Ishikawa (cell line): ENCODE data around the gene NECTIN1.

Source experiments
- CEBPB ChIP-seq: IDR thresholded peaks from 2 replicates; pipeline ENCODE4 v1.6.1; 2012
- CREB1 ChIP-seq: IDR thresholded peaks from 2 replicates; pipeline ENCODE4 v1.6.1; 2012; ENCODE audit warnings: low read depth
- EGR1 ChIP-seq: IDR thresholded peaks from 2 replicates; pipeline ENCODE4 v1.6.1; 2012
- EP300 ChIP-seq: IDR thresholded peaks from 2 replicates; pipeline ENCODE4 v1.6.1; 2012; ENCODE audit warnings: borderline replicate concordance
- FOXM1 ChIP-seq: IDR thresholded peaks from 2 replicates; pipeline ENCODE4 v1.6.1; 2012; ENCODE audit warnings: low read depth, borderline replicate concordance
- NFIC ChIP-seq: IDR thresholded peaks from 2 replicates; pipeline ENCODE4 v1.6.1; 2012
- RAD21 ChIP-seq: IDR thresholded peaks from 2 replicates; pipeline ENCODE4 v1.6.1; 2012; ENCODE audit warnings: low read depth
- REST ChIP-seq: IDR thresholded peaks from 2 replicates; pipeline ENCODE4 v1.6.1; 2012; ENCODE audit warnings: low read depth, mild to moderate bottlenecking
- TAF1 ChIP-seq: IDR thresholded peaks from 2 replicates; pipeline ENCODE4 v1.6.1; 2012; ENCODE audit warnings: low read depth, mild to moderate bottlenecking
- TCF12 ChIP-seq: IDR thresholded peaks from 2 replicates; pipeline ENCODE4 v1.6.1; 2012; ENCODE audit warnings: low read depth
- TEAD4 ChIP-seq: IDR thresholded peaks from 2 replicates; pipeline ENCODE4 v1.6.1; 2012
- YY1 ChIP-seq: IDR thresholded peaks from 2 replicates; pipeline ENCODE4 v1.6.1; 2012; ENCODE audit warnings: low read depth
- ZBTB7A ChIP-seq: IDR thresholded peaks from 2 replicates; pipeline ENCODE4 v1.6.1; 2012; ENCODE audit warnings: low read depth
- TF ChIP-seq, protein P1 (sequence below): IDR thresholded peaks from 2 replicates; pipeline ENCODE4 v1.6.1; 2012
- TF ChIP-seq, protein P2 (sequence below): IDR thresholded peaks from 2 replicates; pipeline ENCODE4 v1.6.1; 2012

NECTIN1 gene

GRCh38 chr11:119676461-119677020 lies 52.5 kb downstream of the NECTIN1 start:
- TF ChIP-seq RAD21: no peak
- TF ChIP-seq ZBTB7A: no peak
- TF ChIP-seq, protein P1, sequence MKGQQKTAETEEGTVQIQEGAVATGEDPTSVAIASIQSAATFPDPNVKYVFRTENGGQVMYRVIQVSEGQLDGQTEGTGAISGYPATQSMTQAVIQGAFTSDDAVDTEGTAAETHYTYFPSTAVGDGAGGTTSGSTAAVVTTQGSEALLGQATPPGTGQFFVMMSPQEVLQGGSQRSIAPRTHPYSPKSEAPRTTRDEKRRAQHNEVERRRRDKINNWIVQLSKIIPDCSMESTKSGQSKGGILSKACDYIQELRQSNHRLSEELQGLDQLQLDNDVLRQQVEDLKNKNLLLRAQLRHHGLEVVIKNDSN: no peak
- no peak for TF ChIP-seq FOXM1
- no peak for TF ChIP-seq YY1
- TF ChIP-seq TEAD4: no peak
- TF ChIP-seq EP300: no peak
- TF ChIP-seq CREB1: no peak
- no peak for TF ChIP-seq CEBPB
- no peak for TF ChIP-seq NFIC

- TF ChIP-seq, protein P2, sequence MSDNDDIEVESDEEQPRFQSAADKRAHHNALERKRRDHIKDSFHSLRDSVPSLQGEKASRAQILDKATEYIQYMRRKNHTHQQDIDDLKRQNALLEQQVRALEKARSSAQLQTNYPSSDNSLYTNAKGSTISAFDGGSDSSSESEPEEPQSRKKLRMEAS: no peak
- TF ChIP-seq EGR1 (no peak), CEBPB (no peak), TAF1 (no peak), EP300 (no peak), ZBTB7A (no peak), CREB1 (no peak), NFIC (no peak), FOXM1 (no peak)
Observed at GRCh38 chr11:119673759-119674336, 55.2 kb downstream of the NECTIN1 start.

DNA sequence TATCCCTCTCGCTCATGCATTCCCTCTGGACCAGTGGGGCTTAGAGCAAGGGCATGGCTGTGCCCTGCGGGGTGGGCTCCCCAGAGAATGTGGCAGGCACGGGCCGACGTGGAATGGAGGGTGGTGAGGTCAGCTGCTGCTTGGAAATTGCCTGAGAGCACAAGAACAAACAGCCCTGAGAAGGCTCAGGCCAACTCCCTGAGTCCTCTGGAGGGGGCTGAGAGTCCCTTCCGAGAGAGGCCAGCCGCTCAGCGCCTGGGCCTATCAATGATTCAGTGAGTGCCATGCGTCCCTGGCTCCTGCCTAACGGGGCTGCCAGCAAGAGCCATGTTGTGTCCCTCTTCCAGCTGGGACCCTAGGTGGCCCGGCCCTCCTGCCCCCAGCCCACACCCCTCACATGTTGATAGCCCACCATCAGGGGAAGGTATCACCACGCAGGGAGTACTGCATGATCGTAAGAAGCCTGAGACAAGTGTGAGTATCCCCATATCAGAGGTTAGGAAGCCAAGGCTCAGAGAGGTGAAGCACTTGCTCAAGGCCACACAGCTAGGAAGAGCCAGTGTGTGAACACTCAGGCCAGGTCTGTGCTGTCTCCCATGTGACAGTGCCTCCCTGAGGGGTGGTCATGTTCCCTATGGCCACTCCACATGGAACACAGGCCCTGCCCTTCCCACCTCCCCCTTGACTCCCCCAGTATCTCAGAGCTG lies 55.8 kb downstream of the NECTIN1 start:
- TF ChIP-seq, protein P1: no peak
- TF ChIP-seq TEAD4: no peak
- TF ChIP-seq FOXM1: no peak

DNA sequence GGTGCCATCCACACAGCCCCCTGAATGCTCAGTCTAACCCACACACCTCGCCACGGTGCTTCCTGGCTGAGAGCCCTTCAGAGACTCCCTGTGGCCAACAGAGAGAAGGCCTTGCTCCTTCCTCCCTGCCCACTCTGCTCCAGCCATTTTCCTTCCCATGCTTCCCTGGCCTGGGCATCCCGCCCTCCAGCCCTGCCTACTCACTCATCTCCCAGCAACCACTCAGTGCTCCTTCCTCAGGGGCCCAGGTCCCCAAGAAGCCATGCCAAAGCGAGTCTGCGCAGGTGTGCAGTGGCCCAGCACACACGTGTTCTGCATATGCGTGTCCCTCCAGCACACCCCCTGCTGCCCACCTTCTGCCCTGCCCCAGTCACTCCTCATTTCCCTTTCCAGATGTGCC lies 56.4 kb downstream of the NECTIN1 start:
- TF ChIP-seq TAF1 (no peak), TEAD4 (no peak), YY1 (no peak), CEBPB (no peak), TCF12 (no peak), ZBTB7A (no peak), RAD21 (no peak), NFIC (no peak), CREB1 (no peak), FOXM1 (no peak), EP300 (no peak), REST (no peak), EGR1 (no peak)
- TF ChIP-seq, protein P2: no peak
- TF ChIP-seq, protein P1: no peak

DNA sequence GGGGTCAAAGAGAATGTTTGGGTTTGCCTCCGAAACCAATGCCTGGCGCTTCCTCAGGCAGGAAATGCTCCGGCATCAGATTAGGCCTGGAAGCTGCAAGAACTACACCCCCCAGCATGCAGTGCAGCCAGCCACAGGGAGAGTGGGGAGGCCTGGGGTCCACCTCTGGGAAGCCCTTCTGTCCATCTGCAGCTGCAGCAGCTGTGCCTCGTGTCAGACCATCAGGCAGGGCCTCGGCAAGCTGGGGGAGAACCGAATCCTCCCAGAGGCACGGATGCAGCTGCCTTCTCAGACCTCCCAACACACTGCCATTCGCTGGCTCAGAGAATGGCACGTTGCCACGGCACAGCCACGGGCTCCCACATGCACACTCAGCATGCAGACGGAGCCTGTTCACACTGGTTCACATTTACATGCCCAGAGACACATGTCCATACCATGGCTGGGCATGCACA lies 57.4 kb downstream of the NECTIN1 start:
- TF ChIP-seq CEBPB: no peak
- TF ChIP-seq, protein P2: no peak
- TF ChIP-seq CREB1: no peak
- TF ChIP-seq YY1: no peak
- TF ChIP-seq RAD21: no peak
- no peak for TF ChIP-seq REST
- no peak for TF ChIP-seq TCF12
- no peak for TF ChIP-seq ZBTB7A
- TF ChIP-seq EGR1: no peak
